RPMI8226 (cell line): ENCODE measurements around the gene NPEPPS.
"Not testable (repeated sequence)": the region's sequence is repeated elsewhere in the genome, so short reads cannot be mapped to it uniquely, and the experiment has no call there.

Experiments used
- DNase-seq: peaks from one replicate; pipeline ENCODE4 v3.0.0-alpha.2; 2015

NPEPPS gene, protein sequence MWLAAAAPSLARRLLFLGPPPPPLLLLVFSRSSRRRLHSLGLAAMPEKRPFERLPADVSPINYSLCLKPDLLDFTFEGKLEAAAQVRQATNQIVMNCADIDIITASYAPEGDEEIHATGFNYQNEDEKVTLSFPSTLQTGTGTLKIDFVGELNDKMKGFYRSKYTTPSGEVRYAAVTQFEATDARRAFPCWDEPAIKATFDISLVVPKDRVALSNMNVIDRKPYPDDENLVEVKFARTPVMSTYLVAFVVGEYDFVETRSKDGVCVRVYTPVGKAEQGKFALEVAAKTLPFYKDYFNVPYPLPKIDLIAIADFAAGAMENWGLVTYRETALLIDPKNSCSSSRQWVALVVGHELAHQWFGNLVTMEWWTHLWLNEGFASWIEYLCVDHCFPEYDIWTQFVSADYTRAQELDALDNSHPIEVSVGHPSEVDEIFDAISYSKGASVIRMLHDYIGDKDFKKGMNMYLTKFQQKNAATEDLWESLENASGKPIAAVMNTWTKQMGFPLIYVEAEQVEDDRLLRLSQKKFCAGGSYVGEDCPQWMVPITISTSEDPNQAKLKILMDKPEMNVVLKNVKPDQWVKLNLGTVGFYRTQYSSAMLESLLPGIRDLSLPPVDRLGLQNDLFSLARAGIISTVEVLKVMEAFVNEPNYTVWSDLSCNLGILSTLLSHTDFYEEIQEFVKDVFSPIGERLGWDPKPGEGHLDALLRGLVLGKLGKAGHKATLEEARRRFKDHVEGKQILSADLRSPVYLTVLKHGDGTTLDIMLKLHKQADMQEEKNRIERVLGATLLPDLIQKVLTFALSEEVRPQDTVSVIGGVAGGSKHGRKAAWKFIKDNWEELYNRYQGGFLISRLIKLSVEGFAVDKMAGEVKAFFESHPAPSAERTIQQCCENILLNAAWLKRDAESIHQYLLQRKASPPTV

DNA sequence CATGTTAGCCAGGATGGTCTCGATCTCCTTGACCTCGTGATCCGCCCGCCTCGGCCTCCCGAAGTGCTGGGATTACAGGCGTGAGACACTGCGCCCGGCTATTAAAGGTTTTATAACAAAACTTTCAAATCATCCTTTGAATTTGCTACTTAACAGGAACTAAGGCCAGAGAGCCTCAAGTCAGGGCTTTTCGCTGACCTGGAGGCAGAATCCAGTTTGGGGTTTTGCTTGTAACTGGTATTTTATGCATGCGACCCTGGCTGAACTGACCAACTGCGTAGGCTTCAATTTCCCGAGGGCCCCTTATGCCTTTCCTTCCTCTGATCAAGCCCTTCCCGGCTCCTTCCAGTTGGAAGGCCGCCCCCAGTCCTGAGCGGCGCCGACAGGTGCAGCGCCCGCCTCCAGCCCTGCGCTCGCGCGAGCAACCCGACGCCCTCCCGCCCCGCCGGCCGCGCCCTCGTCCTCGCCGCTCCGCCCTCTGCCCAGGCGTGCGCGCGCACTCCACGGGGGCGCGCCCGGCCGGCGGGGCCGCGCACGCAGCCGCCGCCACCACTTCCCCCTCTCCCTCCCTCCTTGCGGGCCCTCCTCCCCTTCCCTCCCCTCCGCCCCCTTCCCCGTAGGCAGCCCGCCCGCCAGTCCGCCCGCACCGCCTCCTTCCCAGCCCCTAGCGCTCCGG lies at the start of gene NPEPPS:
Gene NPEPPS (plus strand): TSS at position 552 of the 676 bp plus-strand sequence. CDS start 193 bp downstream, outside the sequence.
- DNase-seq: peak; percentile 87

GRCh38 chr17:47491841-47492212 lies 39.1 kb upstream of the NPEPPS start:
- not testable (repeated sequence) for DNase-seq

- DNase-seq: not testable (repeated sequence)
These were observed 31.8 kb upstream of the NPEPPS start for GRCh38 chr17:47499074-47499473.

GRCh38 chr17:47499494-47499893 lies 31.4 kb upstream of the NPEPPS start:
- not testable (repeated sequence) for DNase-seq

GRCh38 chr17:47500620-47501019 lies 30.3 kb upstream of the NPEPPS start:
- peak; percentile 3 for DNase-seq

GRCh38 chr17:47502122-47502731 lies 28.7 kb upstream of the NPEPPS start:
- peak; percentile 56 for DNase-seq

GRCh38 chr17:47502776-47503455 lies 28.0 kb upstream of the NPEPPS start:
- DNase-seq: not testable (repeated sequence)

- DNase-seq: not testable (repeated sequence)
These were observed 19.2 kb upstream of the NPEPPS start for GRCh38 chr17:47511701-47512146.

- not testable (repeated sequence) for DNase-seq
These were observed 17.6 kb upstream of the NPEPPS start for GRCh38 chr17:47513301-47513700.

GRCh38 chr17:47518880-47519279 lies 12.0 kb upstream of the NPEPPS start:
- DNase-seq: not testable (repeated sequence)

DNA sequence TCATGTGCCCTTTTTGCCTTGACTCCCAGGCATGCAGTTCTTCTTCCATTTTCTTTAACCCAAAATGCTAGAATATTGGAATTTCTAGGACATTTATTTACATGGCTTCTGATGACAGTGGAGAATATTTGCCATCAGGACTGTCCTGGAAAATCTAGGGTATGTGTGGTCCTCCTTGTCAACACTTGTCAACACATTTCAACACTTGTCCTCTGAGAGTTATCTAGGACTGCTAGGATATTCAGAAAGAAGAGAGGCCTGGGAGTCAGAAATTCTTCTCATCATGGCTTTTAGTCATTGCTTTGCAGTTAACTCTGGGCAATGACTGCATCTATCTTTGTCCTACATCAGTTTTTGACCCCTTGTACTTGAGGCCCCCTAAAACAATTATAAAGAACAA lies 11.5 kb upstream of the NPEPPS start:
- not testable (repeated sequence) for DNase-seq

GRCh38 chr17:47520279-47520678 lies 10.6 kb upstream of the NPEPPS start:
- DNase-seq: not testable (repeated sequence)

DNA sequence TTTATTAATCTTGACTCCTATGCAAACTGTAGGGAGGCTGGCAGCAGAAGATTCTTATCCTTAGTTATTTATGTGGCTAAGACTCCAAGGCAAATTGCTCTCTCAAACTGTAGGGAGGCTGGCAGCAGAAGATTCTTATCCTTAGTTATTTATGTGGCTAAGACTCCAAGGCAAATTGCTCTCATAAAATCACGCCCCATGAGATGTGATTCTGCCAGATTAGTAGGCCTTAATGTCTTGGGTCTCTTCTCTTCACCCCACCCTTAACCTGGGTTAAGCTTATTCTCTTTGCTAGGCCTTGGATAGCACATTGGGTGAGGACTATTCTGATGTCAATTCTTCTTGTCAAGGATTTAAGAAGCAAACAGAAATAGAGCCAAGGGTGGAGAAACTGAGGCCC lies 9.5 kb upstream of the NPEPPS start:
- not testable (repeated sequence) for DNase-seq

GRCh38 chr17:47522341-47522740 lies 8.6 kb upstream of the NPEPPS start:
- not testable (repeated sequence) for DNase-seq

DNA sequence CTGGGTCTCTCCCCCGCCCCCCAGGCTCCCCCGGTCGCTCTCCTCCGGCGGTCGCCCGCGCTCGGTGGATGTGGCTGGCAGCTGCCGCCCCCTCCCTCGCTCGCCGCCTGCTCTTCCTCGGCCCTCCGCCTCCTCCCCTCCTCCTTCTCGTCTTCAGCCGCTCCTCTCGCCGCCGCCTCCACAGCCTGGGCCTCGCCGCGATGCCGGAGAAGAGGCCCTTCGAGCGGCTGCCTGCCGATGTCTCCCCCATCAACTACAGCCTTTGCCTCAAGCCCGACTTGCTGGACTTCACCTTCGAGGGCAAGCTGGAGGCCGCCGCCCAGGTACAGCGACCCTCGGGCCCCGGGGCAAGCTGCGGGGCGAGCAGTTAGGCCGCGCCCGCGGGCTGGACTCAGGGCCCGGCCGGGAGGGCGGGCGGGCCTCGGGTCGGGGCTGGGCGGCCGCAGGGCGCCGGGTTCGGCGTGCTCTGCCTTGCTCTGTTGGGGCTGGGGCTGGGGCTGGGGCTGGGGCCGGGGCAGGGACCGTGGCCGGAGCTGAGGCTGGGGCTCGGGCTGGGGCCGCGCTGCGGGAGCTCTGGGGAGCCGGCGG lies 419 bp downstream of the NPEPPS start:
- DNase-seq: peak; percentile 27

GRCh38 chr17:47539085-47539484 lies 8.2 kb downstream of the NPEPPS start:
- DNase-seq: not testable (repeated sequence)

DNA sequence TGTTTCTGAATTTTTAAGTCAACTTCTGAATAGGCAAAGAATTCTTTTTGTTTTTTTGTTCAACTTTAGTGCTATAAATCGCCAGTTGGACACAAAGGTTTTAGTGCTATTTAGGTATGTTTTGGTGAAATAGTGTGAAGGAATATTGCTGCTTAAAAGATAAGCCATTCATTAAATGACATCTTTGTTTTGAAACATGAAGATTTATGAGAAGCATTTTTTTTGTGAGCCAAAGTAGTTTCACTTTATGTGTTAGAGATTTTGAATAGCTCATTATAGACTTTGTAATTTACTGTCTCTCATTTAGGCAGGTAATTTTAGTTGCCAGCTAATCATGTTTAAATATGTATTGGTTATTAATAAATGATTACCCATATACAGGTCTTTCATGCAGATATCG lies 10.8 kb downstream of the NPEPPS start:
- DNase-seq: not testable (repeated sequence)

DNA sequence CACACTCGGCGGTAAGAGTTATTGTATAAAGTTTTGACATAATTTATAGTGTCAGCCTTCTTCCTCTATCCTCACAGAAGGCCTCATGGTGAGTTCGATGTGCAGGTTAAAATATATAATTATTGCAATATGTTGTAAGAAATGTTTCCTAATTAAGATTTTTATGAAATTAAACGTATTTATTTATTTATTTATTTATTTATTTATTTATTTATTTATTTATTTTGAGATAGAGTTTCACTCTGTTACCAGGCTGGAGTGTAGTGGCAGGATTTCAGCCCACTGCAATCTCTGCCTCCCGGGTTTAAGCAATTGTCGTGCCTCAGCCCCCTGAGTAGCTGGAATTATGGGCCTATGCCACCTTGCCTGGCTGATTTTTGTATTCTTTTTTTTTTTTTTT lies 13.4 kb downstream of the NPEPPS start:
- not testable (repeated sequence) for DNase-seq

- not testable (repeated sequence) for DNase-seq
These were observed 23.8 kb downstream of the NPEPPS start for GRCh38 chr17:47554733-47555132.

DNA sequence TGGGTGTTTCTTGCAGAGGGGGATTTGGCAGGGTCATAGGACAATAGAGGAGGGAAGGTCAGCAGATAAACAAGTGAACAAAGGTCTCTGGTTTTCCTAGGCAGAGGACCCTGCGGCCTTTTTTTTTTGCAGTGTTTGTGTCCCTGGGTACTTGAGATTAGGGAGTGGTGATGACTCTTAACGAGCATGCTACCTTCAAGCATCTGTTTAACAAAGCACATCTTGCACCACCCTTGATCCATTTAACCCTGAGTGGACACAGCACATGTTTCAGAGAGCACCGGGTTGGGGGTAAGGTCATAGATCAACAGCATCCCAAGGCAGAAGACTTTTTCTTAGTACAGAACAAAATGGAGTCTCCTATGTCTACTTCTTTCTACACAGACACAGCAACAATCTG lies 25.2 kb downstream of the NPEPPS start:
- DNase-seq: not testable (repeated sequence)

DNA sequence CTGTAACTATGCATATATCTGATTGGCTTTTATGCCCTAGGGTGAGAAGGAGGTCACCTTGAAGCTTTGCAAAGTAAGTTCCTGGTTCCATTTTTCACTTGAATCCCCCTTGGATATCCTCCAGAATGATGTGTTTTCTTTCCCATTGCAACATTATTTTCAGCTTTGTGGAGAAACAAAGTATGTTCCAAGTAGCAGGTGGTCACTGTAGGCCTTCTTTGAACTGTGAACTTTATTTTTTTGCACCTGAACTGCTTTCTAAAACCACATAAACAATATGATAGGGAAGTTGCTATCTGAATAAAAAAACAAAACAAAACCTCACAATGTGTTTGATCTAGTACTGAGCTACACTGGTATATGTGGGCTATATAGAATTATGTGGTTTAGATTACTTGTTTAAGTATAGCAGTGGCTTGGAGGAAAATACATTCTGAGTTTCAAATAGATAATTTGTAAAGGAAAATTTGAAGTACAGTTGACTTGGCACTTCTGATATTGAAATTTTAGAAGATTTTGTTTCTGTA lies 29.7 kb downstream of the NPEPPS start:
- DNase-seq: not testable (repeated sequence)
